22Rv1 (cell line): Measurements from ENCODE around the gene CABLES2.

ENCODE experiments used
- ZFX ChIP-seq: fragments of 450-650 bp; IDR thresholded peaks from 2 replicates; pipeline ENCODE4 v1.6.1; 2017; ENCODE audit warnings: antibody characterized with exemption, borderline replicate concordance
- TF ChIP-seq, protein P1 (sequence below): fragments of 450-650 bp; IDR thresholded peaks from 2 replicates; pipeline ENCODE4 v1.5.1; 2017; ENCODE audit warnings: mild to moderate bottlenecking

DNA sequence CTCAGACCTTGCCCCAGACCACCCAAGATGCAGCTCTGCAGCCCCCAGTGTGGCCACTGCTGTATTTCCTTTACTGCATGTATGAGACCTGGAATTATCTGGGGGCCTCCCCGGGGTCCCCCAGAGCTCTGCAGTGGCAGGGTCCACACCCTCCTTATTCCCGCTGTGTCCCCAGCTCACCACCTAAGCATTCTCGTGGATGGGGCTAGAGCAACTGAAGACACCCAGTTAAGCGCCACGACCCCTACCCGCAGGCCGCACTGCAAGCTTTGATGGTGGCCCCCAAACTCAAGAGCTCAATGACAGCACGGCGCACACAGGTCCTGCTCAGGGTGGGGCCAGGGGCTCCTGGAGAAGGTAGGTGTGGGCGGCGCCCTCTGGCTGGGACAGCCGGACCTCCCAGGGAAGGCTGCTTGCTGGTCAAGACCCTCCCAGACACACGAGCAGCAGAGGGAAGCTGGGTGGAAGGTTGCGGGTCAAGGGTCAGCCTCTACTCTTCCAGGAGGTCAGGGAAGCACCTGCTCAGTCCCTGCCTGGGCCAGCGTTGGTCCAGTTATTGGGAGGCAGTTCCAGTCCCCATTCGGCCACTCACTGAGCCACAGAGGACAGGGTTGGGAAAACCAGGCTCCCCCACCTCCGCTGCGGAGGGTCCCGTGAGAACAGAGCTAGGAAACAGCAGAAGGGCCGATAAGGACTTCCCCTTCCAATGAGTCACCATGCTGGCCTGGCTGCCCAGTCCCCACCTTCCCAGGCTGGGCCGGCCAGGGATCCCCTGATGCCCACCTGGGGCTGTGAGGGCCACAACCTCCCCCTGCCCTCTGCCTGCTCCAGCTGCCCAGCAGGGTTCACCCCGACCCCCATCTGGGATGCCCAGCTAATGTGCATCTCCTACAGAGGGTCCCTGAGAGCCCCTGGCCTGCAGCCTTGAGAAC is 42.9 kb downstream of the CABLES2 start:
- TF ChIP-seq, protein P1, sequence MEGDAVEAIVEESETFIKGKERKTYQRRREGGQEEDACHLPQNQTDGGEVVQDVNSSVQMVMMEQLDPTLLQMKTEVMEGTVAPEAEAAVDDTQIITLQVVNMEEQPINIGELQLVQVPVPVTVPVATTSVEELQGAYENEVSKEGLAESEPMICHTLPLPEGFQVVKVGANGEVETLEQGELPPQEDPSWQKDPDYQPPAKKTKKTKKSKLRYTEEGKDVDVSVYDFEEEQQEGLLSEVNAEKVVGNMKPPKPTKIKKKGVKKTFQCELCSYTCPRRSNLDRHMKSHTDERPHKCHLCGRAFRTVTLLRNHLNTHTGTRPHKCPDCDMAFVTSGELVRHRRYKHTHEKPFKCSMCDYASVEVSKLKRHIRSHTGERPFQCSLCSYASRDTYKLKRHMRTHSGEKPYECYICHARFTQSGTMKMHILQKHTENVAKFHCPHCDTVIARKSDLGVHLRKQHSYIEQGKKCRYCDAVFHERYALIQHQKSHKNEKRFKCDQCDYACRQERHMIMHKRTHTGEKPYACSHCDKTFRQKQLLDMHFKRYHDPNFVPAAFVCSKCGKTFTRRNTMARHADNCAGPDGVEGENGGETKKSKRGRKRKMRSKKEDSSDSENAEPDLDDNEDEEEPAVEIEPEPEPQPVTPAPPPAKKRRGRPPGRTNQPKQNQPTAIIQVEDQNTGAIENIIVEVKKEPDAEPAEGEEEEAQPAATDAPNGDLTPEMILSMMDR = no peak
- no peak for TF ChIP-seq ZFX
